Lower leg skin (tissue), 3 donors: ENCODE measurements around the gene G3BP1.

ENCODE experiments used
- CTCF ChIP-seq, 3 donors: fragments of 450-650 bp; IDR thresholded peaks; one replicate each; pipeline ENCODE4 v1.5.1; 2016; ENCODE audit warnings: antibody characterized with exemption in 3 of 3, mild to moderate bottlenecking in 3 of 3, moderate library complexity in 2 of 3
- POLR2A ChIP-seq, 2 donors: fragments of 450-650 bp; IDR thresholded peaks; one replicate each; pipeline ENCODE4 v1.6.1; 2016 to 2017; ENCODE audit warnings: antibody characterized with exemption in 2 of 2, mild to moderate bottlenecking in 1 of 2, moderate library complexity in 1 of 2

GRCh38 chr5:151750121-151750520 is 21.6 kb upstream of the G3BP1 start:
- no peak for TF ChIP-seq CTCF (IDR thresholded peaks at IDR 0.05)
- TF ChIP-seq POLR2A (IDR thresholded peaks at IDR 0.05): no peak
